Stimulated activated naive CD8-positive, alpha-beta T cell treated with anti-CD3 and anti-CD28 coated beads, Interleukin-15, Interleukin-2, amounts not matched to agents 100 ng/mL and 50 ng/mL, for 24 hours (primary cell): Measurements from ENCODE around the gene POLR3C.
"Not testable (repeated sequence)": the region's sequence is repeated elsewhere in the genome, so short reads cannot be mapped to it uniquely, and the experiment has no call there.

ENCODE experiments used
- H3K27ac Mint-ChIP-seq: one replicate; pipeline ENCODE4 v1.8.0; 2021; ENCODE audit warnings: mild to moderate bottlenecking, mixed read lengths
- H3K27me3 Mint-ChIP-seq: one replicate; pipeline ENCODE4 v1.8.0; 2021; ENCODE audit warnings: mixed read lengths
- H3K36me3 Mint-ChIP-seq: one replicate; pipeline ENCODE4 v1.8.0; 2021; ENCODE audit warnings: low read depth, mixed read lengths
- H3K4me1 Mint-ChIP-seq: one replicate; pipeline ENCODE4 v1.8.0; 2021; ENCODE audit warnings: low read depth, mixed read lengths
- H3K4me3 Mint-ChIP-seq: one replicate; pipeline ENCODE4 v1.8.0; 2021; ENCODE audit warnings: mild to moderate bottlenecking, mixed read lengths
- H3K9me3 Mint-ChIP-seq: one replicate; pipeline ENCODE4 v1.8.0; 2021; ENCODE audit warnings: mixed read lengths

Gene POLR3C

GRCh38 chr1:145823565-145824498, at the start of gene POLR3C, which contains the start of gene RNF115:
TSS of gene POLR3C (plus strand) at chr1:145824200. CDS start at chr1:145825777, 1,577 bp downstream.
TSS of gene RNF115 (minus strand) at chr1:145824095. CDS start at chr1:145823873, 222 bp downstream.
- H3K36me3 Mint-ChIP-seq: peaks cover 35% of the 10 kb centered on the region
- peak within 1 kb of the TSS; percentile 98 for H3K27ac Mint-ChIP-seq
- peak within 1 kb of the TSS; percentile 98 for H3K4me3 Mint-ChIP-seq
- H3K27me3 Mint-ChIP-seq: no peaks in the 10 kb centered on the region
- H3K4me1 Mint-ChIP-seq: peaks cover 51% of the 10 kb centered on the region
- no peaks in the 10 kb centered on the region for H3K9me3 Mint-ChIP-seq

DNA sequence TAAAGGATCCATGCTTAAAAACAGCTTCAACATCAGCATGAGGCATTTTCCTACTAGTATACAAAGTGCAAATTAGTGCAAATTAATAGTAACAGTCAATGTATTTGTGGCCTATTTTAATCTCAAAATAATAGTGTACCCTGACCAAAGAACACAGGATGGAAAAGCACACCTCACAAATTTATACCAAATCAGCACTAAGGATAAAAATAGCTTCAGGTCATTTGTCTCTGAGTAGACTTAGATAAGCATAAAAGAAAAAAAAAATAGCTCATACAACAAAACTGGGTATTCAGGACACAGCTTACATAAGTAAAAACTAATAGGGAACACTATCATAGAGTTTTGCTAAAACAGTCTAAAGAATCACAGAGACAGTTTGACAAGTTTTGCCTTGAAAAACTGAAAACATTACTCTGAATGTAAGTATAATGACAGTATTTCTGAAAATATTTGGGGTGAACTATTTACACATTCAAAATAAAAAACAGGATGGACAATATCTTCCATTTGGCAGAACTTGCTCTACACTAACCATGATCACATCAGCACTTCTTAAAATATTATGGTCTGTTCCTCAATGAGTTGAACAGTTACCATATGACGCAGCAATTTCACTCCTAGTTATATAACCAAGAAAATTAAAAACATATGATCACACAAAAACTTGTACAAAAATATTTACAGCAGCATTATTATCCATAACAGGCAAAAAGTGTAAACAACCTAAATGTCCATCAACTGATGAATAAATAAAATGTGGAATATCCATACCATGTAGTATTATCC, 46.4 kb upstream of the POLR3C start:
- H3K9me3 Mint-ChIP-seq: no peaks in the 10 kb centered on the region
- H3K36me3 Mint-ChIP-seq: peaks cover 27% of the 10 kb centered on the region
- H3K27ac Mint-ChIP-seq: no peak overlapping the region
- H3K27me3 Mint-ChIP-seq: no peaks in the 10 kb centered on the region
- no peak overlapping the region for H3K4me3 Mint-ChIP-seq
- H3K4me1 Mint-ChIP-seq: peaks cover 24% of the 10 kb centered on the region

DNA sequence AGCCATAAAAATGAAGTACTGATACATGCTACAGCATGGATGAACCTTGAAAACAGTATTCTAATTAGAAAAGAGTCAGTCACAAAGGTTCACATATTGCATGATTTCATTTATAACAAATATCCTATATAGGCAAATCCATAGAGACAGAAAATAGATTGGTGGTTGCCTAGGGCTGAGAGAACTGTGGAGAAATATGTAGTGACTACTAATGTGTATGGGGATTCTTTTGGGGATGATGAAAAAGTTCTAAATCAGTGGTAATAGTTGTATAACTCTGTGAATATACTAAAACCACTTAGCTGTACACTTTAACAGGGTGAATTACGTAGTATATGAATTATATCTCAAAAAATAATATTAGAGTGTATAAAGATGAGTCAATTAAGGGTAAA, 45.9 kb upstream of the POLR3C start:
- Mint-ChIP-seq H3K4me1 (peaks cover 21% of the 10 kb centered on the region), H3K9me3 (no peaks in the 10 kb centered on the region), H3K4me3 (no peak overlapping the region), H3K27ac (no peak overlapping the region), H3K36me3 (peaks cover 23% of the 10 kb centered on the region), H3K27me3 (no peaks in the 10 kb centered on the region)

DNA sequence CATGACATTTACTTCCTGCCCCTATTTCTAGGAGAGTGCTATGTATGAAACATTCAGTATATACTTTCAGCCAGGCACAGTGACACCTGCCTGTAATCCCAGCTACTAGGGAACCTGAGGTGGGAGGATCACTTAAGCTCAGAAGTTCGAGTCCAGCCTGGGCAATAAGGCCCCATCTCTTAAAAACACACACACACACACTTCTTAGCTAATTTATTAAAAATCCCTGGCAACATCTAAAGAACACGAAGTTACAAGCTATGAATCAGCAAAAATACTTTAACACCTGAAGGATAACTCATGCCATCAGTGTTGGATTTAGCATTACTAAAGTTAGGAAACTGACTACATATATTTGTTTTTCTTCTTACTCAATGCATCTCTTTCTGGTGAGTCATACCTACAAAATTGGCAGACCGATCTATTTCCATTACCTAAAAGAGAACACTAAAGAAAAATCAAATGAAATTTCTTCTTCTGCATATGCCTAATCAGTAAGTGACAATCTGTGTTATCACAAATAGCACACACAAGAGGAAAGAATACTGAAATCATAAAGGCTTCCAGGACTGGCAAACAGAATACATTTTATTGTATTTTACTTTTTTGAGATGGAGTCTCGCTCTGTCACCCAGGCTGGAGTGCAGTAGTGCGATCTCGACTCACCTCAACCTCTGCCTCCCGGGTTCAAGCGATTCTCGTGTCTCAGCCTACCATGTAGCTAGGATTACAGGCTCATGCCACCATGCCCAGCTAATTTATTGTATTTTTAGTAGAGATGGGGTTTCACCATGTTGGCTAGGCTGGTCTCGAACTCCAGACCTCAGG, 41.5 kb upstream of the POLR3C start:
- Mint-ChIP-seq H3K4me3 (no peak overlapping the region), H3K9me3 (no peaks in the 10 kb centered on the region), H3K27ac (no peak overlapping the region), H3K36me3 (peaks cover 37% of the 10 kb centered on the region), H3K4me1 (peaks cover 30% of the 10 kb centered on the region), H3K27me3 (no peaks in the 10 kb centered on the region)

GRCh38 chr1:145784409-145784808, 39.6 kb upstream of the POLR3C start:
- H3K9me3 Mint-ChIP-seq: no peaks in the 10 kb centered on the region
- no peak overlapping the region for H3K27ac Mint-ChIP-seq
- H3K36me3 Mint-ChIP-seq: peaks cover 44% of the 10 kb centered on the region
- H3K27me3 Mint-ChIP-seq: no peaks in the 10 kb centered on the region
- H3K4me1 Mint-ChIP-seq: peaks cover 34% of the 10 kb centered on the region
- H3K4me3 Mint-ChIP-seq: no peak overlapping the region

DNA sequence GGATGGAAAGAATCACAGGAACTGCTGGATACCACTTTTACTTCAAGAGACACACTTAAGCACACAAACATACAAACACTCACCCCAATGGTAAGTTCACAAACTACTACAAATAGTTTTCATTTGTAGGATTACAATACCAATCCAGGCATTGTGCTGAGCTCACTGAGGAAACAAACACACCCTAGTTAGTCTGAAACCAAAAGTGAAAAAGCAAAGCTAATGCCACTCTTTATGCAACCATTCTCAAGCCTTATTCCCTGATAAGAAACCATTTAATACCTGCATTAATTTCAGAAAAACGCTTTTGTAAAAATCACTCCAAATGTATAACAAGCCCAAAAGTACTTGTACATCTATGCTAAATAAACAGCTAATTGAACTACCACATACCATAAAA, 38.5 kb upstream of the POLR3C start:
- Mint-ChIP-seq H3K4me1 (peaks cover 34% of the 10 kb centered on the region), H3K27me3 (no peaks in the 10 kb centered on the region), H3K36me3 (peaks cover 44% of the 10 kb centered on the region), H3K27ac (no peak overlapping the region), H3K4me3 (no peak overlapping the region), H3K9me3 (no peaks in the 10 kb centered on the region)

DNA sequence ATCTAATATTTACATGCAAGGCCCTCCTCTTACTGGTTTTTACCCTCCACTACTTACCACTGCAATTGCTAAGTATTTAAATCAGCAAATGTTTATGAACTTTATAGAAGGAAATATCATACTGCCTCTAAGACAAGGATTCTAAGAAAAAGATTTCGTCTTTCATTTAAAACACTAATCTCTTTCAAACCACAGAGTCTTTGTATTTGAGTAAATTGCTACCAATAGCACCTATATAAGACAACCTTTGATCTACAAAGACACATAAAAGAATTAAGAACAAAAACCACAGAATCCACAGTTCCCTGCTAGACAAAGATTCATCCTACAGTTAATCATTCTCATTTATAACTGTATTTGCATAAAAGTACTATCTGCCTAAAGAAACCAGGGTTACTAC, 37.7 kb upstream of the POLR3C start:
- no peaks in the 10 kb centered on the region for H3K9me3 Mint-ChIP-seq
- H3K4me3 Mint-ChIP-seq: no peak overlapping the region
- peak overlapping the region; percentile 52 for H3K27ac Mint-ChIP-seq
- H3K4me1 Mint-ChIP-seq: peaks cover 34% of the 10 kb centered on the region
- peaks cover 39% of the 10 kb centered on the region for H3K36me3 Mint-ChIP-seq
- H3K27me3 Mint-ChIP-seq: no peaks in the 10 kb centered on the region

GRCh38 chr1:145788580-145788979, 35.4 kb upstream of the POLR3C start:
- H3K27ac Mint-ChIP-seq: no peak overlapping the region
- H3K4me3 Mint-ChIP-seq: no peak overlapping the region
- H3K4me1 Mint-ChIP-seq: peaks cover 33% of the 10 kb centered on the region
- no peaks in the 10 kb centered on the region for H3K27me3 Mint-ChIP-seq
- H3K9me3 Mint-ChIP-seq: no peaks in the 10 kb centered on the region
- peaks cover 38% of the 10 kb centered on the region for H3K36me3 Mint-ChIP-seq

DNA sequence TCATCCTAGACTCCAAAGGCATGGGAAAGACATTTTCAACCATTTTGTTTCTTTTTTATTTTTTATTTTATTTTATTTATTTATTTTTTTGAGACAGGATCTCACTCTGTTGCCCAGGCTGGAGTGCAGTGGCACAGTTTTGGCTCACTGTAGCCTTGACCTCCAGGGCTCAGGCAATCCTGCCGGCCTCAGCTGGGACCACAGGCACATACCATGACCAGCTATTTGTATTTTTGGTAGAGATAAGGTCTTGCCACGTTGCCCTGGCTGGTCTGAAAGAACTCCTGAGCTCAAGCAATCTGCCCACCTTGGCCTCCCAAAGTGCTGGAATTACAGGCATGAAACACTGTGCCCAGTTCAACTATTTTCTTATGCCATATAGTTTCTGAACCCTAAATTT, 32.1 kb upstream of the POLR3C start:
- H3K27ac Mint-ChIP-seq, H3K27me3 Mint-ChIP-seq, H3K4me3 Mint-ChIP-seq, H3K9me3 Mint-ChIP-seq: not testable (repeated sequence)
- Mint-ChIP-seq H3K4me1 (peaks cover 17% of the 10 kb centered on the region), H3K36me3 (peaks cover 39% of the 10 kb centered on the region)

- Mint-ChIP-seq H3K4me3 (no peak overlapping the region), H3K27me3 (no peaks in the 10 kb centered on the region), H3K36me3 (peaks cover 44% of the 10 kb centered on the region), H3K4me1 (peaks cover 14% of the 10 kb centered on the region), H3K27ac (no peak overlapping the region), H3K9me3 (peaks cover 13% of the 10 kb centered on the region)
These were observed 31.5 kb upstream of the POLR3C start for GRCh38 chr1:145792484-145792883.

GRCh38 chr1:145795257-145795881, 28.6 kb upstream of the POLR3C start:
- Mint-ChIP-seq H3K9me3 (peaks cover 13% of the 10 kb centered on the region), H3K36me3 (peaks cover 63% of the 10 kb centered on the region), H3K27me3 (no peaks in the 10 kb centered on the region), H3K27ac (no peak overlapping the region), H3K4me3 (no peak overlapping the region), H3K4me1 (peaks cover 19% of the 10 kb centered on the region)

- Mint-ChIP-seq H3K36me3 (peaks cover 63% of the 10 kb centered on the region), H3K27ac (no peak overlapping the region), H3K4me1 (peaks cover 27% of the 10 kb centered on the region), H3K27me3 (no peaks in the 10 kb centered on the region), H3K9me3 (peaks cover 13% of the 10 kb centered on the region), H3K4me3 (no peak overlapping the region)
These were observed 27.2 kb upstream of the POLR3C start for GRCh38 chr1:145796753-145797152.

- H3K36me3 Mint-ChIP-seq: peaks cover 48% of the 10 kb centered on the region
- no peaks in the 10 kb centered on the region for H3K27me3 Mint-ChIP-seq
- H3K27ac Mint-ChIP-seq: no peak overlapping the region
- no peak overlapping the region for H3K4me3 Mint-ChIP-seq
- H3K9me3 Mint-ChIP-seq: peaks cover 13% of the 10 kb centered on the region
- peaks cover 37% of the 10 kb centered on the region for H3K4me1 Mint-ChIP-seq
These were observed 24.2 kb upstream of the POLR3C start for GRCh38 chr1:145799806-145800205.
